Activated CD4-positive, alpha-beta T cell treated with anti-CD3 and anti-CD28 coated beads for 1 hour (primary cell): ENCODE results near the gene RFT1.

ENCODE experiments used
- DNase-seq: peaks from one replicate; pipeline ENCODE4 v3.0.0-alpha.2; 2020

RFT1 gene

GRCh38 chr3:53130179-53131061, at the start of gene RFT1:
Gene RFT1, minus strand, starts transcription at chr3:53130435. Its CDS starts 35 bp downstream, at chr3:53130400.
- peak; percentile 96 for DNase-seq

- DNase-seq, result no peak
These were observed 49.3 kb upstream of the RFT1 start for GRCh38 chr3:53179580-53179979.

GRCh38 chr3:53178246-53178645, 48.0 kb upstream of the RFT1 start:
- DNase-seq, result no peak

GRCh38 chr3:53175613-53176540, 45.6 kb upstream of the RFT1 start:
- DNase-seq, result no peak

- DNase-seq, result no peak
These were observed 44.4 kb upstream of the RFT1 start for GRCh38 chr3:53174346-53175250.

GRCh38 chr3:53173107-53173506, 42.9 kb upstream of the RFT1 start:
- DNase-seq, result no peak

GRCh38 chr3:53171827-53172505, 41.7 kb upstream of the RFT1 start:
- DNase-seq, result no peak

- no peak for DNase-seq
These were observed 40.8 kb upstream of the RFT1 start for GRCh38 chr3:53171064-53171418.

GRCh38 chr3:53170325-53171063, 40.3 kb upstream of the RFT1 start:
- no peak for DNase-seq

GRCh38 chr3:53169832-53170324, 39.6 kb upstream of the RFT1 start:
- DNase-seq, result no peak

GRCh38 chr3:53169045-53169831, 39.0 kb upstream of the RFT1 start:
- DNase-seq, result no peak

GRCh38 chr3:53168175-53168923, 38.1 kb upstream of the RFT1 start:
- DNase-seq, result no peak

GRCh38 chr3:53167418-53168174, 37.4 kb upstream of the RFT1 start:
- DNase-seq, result no peak

- DNase-seq, result no peak
These were observed 36.6 kb upstream of the RFT1 start for GRCh38 chr3:53166781-53167291.

- no peak for DNase-seq
These were observed 36.0 kb upstream of the RFT1 start for GRCh38 chr3:53166206-53166605.

GRCh38 chr3:53164911-53165310, 34.7 kb upstream of the RFT1 start:
- DNase-seq, result no peak

- DNase-seq, result no peak
These were observed 33.5 kb upstream of the RFT1 start for GRCh38 chr3:53163444-53164387.
